GM19372 (cell line): ENCODE measurements around the gene ASXL2.
"Not testable (repeated sequence)": the region's sequence is repeated elsewhere in the genome, so short reads cannot be mapped to it uniquely, and the experiment has no call there.

Experiments
- ATAC-seq: cut with Tn5 transposase; IDR thresholded peaks from one replicate; pipeline ENCODE4 v1.9.1; 2021; ENCODE audit warnings: mild to moderate bottlenecking, low read depth, moderate library complexity; ENCODE audit not compliant: unreplicated experiment

ASXL2 gene

DNA sequence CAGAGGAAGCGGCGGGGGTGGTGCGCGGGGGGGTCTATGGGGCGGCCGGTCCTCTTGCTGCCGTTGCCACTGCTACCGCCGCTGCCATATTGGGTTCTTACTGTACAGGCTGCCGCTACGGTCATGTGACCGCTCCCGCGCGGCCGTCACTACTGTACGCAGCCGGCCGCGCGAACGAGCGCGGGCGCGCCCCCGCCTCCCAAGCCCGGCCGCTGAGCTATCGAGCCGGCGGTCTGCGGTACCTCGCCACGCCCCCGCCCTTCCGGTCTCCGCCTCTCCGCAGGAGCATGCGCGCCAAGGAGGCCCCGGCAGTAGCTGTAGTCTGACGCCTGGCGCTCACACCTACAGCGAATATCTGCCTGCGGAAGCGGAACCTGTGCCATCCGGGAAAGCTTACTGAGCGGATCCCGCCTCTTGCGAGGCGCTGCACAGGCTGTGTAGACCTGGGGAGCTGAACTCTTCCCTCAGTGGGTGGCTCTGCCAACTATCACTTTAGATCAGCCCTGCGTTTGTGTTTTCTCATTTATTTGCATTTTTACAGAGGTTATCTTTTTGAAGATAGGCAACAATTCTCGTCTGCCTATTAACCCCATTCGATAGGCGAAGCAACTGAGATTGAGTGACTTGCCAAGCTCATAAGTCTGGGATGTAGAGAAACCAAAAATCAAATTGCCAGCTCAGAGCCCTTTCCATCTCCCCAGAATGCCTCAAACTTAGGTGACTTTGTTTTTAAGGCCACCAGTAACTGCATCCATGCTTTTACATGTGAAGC lies at the start of gene ASXL2:
ASXL2 (minus strand) TSS at position 127 of the 772 bp plus-strand sequence. CDS start 265 bp downstream, outside the sequence.
- ATAC-seq: peak; percentile 95

DNA sequence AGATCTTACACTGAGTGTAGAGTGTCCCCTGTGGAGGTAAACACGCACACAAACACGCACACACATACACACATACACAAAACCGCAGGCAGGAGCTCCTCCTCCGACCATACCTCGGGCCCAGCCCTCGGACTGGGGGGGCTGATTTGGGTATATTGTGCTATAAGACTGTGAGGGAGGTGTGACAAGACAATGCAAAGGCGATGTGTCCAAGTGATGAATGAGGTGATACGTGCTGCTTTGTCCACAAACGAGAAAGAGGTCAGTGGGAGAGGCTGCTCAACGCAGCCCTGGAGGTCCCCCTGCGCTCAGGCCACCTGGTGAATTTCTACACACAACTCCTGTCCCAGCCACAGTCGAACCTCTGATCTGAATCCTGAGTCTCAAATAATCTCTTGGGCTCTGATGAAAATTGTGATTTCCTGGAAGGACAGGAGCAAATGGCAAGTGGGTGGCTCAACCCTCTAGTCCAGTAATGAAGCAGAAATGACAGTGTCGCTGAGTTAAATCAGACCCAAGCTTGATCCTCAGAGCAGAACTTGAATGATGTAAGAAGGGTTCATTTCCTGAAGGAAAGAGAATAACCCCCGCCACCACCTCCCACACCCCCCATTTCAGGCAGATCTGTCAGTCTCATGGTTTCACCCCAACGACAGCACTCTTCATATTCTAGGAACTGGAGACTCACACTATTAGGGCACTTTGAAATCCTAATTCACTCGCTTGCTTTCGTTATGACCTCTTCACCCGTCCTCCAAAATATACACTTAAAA lies 48.9 kb upstream of the ASXL2 start:
- no peak for ATAC-seq

DNA sequence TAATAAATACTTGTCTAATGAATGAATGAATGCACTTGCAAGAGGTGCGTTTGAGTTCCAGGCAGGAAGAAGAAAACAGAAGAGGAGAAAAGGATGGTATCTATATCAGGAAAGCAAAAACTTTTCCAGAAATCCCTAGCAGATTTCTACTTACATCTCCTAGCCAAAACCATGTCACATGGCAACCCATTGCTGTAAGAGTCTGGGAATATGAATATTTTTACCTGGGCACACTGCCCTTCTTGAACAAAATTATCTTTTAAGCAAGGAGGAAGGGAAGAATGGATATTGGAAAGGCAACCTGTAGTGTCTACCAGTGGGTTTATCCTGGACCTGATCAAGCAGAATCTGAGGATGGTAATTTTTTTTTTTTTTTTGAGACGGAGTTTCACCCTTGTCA lies 44.2 kb upstream of the ASXL2 start:
- no peak for ATAC-seq

DNA sequence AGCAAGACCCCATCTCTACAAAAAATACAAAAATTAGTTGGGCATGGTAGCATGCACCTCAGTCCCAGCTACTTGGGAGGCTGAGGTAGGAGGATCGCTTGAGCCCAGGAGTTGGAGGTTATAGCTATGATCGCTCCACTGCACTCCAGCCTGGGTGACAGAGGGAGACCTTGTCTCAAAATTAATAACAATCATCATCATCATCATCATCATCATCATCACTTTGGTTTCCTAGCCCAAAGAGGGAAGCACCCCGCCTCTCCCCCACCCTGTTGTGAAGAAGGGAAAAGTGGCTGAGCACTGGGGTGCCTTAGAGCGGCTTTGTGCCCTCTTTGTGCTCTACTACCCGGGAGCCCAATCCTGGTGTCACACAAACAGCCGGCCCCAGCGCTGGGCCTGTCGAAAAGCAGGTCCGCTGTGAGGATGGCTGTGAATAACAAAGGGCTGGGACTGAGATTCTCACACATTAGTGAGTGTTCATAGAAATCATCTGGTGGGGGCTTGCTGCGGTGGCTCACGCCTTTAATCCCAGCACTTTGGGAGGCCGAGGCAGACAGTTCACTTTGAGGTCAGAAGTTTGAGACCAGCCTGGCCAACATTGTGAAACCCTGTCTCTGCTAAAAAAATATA lies 42.6 kb upstream of the ASXL2 start:
- ATAC-seq: no peak

DNA sequence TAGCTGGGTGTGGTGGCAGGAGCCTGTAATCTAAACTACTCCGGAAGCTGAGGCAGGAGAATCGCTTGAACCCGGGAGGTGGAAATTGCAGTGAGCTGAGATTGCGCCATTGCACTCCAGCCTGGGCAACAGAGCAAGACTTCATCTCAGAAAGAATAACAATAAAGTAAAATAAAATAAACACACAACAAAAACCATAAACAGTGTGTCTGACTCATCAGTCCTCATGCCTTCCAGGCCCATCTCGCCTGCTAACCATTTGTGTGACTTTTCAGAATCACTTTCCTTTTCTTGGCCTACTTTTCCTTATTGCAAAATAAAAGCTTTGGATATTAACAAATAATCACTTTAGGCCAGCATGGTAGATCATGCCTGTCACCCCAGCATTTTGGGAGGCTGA lies 42.0 kb upstream of the ASXL2 start:
- ATAC-seq: no peak

DNA sequence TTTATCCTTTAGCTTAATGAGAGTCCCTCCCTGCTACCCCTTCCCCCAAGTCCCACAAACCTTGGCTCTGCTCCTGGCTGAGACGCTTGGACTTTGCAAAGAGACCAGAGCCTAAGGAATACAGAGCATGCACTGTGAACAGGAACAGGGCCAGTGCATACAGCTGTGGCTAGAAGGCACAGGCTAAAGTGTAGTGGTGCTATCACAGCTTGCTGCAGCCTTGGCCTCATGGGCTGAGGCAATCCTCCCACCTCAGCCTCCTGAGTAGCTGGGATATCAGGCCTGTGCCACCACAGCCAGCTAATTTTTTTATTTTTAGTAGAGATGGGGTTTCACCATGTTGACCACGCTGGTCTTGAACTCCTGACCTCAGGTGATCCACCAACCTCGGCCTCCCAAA lies 39.5 kb upstream of the ASXL2 start:
- ATAC-seq: no peak

DNA sequence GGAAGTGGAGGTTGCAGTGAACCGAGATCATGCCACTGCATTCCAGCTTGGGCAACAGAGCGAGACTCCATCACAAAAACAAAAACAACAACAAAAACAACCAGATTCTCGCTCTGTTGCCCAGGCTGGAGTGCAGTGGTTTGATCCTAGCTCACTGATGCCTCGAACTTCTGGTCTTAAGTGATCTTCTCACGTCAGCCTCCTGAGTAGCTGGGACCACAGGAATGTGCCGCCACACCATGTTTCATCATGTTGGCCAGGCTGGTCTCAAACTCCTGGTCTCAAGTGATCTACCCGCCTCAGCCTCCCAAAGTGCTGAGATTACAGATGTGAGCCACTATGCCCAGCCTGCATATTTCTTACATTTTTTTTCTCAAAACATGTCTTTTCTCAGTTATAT lies 39.1 kb upstream of the ASXL2 start:
- ATAC-seq: not testable (repeated sequence)

DNA sequence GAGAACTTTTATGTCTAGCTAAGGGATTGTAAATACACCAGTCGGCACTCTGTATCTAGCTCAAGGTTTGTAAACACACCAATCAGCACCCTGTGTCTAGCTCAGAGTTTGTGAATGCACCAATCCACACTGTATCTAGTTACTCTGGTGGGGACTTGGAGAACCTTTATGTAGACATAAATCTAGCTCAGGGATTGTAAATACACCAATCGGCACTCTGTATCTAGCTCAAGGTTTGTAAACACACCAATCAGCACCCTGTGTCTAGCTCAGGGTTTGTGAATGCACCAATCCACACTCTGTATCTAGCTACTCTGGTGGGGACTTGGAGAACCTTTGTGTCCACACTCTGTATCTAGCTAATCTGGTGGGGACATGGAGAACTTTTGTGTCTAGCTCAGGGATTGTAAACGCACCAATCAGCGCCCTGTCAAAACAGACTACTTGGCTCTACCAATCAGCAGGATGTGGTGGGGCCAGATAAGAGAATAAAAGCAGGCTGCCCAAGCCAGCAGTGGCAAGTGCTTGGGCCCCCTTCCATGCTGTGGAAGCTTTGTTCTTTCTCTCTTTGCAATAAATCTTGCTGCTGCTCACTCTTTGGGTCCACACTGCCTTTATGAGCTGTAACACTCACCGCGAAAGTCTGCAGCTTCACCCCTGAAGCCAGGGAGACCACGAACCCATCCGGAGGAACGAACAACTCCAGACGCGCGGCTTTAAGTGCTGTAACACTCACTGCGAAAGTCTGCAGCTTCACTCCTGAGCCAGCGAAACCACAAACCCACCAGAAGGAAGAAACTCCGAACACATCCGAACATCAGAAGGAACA lies 37.9 kb upstream of the ASXL2 start:
- ATAC-seq: not testable (repeated sequence)

DNA sequence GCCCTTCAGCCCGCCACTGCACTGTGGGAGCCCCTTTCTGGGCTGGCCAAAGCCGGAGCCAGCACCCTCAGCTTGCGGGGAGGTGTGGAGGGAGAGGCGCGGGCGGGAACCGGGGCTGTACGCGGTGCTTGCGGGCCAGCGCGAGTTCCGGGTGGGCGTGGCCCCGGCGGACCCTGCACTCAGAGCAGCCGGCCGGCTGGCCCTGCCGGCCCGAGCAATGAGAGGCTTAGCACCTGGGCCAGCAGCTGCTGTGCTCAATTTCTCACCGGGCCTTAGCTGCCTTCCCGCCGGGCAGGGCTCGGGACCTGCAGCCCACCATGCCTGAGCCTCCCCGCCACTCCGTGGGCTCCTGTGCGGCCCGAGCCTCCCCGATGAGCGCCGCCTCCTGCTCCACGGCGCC lies 37.1 kb upstream of the ASXL2 start:
- ATAC-seq: not testable (repeated sequence)

DNA sequence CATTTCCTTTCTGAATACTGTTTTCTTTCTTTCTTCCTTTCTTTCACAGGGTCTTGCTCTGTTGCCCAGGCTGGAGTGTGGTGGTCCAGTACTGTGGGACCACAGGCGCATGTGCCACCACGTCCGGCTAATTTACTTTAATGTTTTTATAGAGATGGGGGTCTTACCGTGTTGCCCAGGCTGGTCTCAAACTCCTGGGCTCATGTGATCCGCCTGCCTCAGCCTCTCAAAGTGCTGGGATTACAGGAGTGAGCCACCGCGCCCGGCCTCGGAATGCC lies 35.3 kb upstream of the ASXL2 start:
- not testable (repeated sequence) for ATAC-seq

DNA sequence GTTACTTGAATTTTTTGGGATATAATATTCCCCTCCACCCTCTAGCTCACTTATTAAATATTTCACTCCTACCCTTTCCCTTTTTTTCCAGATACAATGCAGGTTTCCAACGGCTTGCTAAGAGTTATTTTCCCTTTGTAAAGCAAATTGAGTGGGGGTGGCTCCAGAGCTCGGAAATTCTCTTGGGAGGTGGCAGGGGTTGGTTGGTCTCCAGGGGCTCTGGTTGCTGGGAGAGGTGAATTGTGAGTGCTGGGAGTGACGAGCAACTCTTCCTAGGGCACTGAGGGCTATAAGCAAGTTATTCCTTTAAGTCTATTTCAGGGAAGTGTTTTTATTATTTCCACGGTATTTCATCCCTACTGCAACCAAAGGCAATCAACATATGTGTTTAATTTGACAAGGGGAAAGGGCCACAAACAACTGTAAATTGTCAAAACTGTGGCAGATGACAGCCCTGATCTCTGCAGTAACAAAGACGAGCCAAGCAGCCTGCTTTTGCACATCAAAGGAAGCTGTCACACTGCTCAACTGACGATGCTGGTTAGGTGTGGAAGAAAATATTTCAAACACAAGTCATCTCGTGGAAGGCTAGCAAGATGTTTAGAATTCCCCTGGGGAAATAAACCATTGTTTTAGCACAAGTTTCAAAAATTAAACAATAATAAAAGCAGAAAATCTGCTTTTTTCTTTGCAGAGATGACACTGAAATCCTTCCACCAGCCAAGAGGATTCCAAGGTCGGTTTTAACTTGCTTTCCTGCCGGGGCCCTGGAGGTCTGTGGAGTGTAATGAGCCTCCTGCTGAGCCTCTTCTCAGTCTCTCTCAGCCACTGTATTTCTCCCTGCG lies 34.8 kb upstream of the ASXL2 start:
- no peak for ATAC-seq

DNA sequence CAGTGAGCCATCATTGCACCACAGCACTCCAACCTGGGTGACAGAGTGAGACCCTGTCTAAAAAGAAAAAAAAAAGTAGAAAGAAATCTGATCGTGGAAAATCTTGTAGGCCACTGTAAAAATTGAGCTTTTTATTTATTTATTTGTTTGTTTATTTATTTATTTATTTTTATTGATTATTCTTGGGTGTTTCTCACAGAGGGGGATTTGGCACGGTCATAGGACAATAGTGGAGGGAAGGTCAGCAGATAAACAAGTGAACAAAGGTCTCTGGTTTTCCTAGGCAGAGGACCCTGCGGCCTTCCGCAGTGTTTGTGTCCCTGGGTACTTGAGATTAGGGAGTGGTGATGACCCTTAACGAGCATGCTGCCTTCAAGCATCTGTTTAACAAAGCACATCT lies 31.3 kb upstream of the ASXL2 start:
- not testable (repeated sequence) for ATAC-seq

DNA sequence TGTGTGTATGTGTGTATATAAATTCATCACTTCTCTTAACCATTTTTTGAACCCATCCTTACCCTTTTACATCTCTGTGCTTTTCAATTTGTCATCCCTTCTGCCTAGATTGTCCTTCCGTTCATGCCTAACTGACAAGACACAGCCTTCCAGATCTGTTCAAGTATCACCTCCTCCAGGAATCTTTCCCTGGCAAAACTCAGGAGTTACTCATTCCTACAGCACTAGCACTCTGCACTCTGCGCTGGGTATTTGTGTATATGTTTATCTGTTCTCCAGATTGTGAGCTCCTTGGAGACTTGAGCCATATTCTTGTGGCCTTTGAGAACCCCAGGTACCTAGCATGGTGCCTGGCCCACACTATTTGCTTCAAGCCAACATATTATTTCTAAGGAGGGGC lies 26.8 kb upstream of the ASXL2 start:
- no peak for ATAC-seq

DNA sequence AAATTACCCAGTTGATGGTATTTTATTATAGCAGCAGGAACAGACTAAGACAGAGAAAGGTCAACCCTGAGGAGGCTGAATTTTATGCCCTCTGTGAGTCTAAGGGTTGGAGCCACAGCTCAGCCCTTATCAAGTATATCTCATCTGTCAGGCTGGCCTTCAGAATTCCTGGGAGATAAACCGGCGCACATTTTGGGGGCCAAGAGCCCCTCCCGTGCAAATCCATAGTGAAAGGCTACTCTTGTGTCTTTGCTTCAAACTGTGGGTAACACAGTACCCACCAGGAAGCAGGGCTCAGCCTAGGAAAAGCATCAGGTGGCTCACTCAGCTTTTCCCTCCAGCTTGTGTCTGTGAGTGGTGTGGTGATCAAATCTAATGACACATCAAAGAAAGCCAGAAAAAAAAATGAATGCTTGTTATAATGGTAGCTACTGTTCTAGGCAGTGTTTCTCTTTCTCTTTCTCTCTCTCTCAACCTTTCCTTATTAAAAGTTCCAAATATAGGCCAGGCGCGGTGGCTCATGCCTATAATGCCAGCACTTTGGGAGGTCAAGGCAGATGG lies 25.0 kb upstream of the ASXL2 start:
- ATAC-seq: no peak

DNA sequence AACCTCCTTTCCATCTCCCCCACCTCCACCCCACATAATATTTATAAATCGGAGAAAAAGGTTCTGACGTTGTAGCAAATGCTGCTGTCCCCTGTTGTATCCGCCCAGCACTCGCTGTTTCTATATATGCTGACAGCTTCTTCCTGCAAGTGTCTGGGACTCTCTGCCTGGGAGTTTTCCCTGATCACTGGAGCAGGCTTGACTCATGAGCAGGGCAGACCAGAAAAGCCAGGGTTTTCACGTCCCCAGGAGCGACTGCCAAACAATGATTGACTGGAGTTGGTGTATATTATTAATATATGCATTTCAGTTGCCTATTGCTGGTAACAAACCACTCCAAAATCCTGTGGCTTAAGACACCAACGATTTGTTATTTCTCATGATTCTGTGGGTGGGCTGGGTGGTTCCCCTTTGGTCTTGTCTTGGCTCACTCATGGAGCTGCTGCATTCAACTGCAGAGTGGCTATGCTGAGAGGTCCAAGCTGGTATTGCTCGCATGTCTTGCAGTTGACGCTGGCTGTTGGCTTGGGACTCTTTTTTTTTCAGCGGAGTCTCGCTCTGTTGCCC lies 21.2 kb upstream of the ASXL2 start:
- no peak for ATAC-seq

DNA sequence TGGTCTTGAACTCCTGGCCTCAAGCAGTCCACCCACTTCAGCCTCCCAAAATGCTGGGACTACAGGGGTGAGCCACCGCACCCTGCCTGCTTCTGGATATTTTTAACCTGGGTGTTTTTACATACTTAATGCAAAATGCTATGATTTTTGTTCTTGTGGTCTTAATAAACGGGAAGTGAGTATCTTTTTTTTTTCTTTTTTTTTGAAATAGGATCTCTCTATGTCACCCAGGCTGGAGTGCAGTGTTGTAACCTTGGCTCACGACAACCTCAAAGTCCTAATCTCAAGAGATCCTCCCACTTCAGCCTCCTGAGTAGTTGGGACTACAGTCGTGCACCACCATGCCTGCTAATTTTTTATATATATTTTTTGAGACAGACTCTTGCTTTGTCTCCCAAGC lies 19.2 kb upstream of the ASXL2 start:
- ATAC-seq: no peak

DNA sequence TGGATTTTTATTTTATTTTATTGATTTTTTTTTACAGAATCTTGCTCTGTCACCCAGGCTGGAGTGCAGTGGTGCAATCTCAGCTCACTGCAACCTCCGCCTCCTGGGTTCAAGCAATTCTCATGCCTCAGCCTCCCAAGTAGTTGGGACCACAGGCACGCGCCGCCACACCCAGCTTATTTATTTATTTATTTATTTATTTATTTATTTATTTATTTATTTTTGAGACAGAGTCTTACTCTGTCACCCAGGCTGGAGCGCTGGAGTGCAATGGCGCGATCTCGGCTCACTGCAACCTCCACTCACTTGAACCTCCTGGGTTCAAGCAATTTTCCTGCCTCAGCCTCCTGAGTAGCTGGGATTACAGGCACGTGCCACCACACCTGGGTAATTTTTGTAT lies 18.0 kb upstream of the ASXL2 start:
- ATAC-seq: not testable (repeated sequence)

DNA sequence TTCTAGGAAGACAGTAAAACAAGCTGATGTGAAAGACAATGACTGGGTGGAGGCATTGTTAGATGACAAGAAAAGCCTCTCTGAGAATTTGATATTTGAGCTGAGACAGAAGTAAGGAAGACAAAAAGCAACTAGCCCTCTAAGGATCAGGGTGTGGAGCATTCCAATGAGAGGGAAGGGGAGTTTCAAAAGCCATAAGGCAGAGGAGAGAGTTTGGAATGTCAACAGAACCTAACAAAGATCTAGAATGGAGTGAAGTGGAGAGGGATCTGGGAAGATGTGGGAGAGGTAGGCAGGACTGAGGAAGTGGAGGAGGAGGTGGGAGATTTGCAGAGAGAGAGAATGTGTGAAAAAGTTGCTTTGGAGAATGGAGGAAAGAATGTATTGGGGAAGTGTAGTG lies 17.3 kb upstream of the ASXL2 start:
- no peak for ATAC-seq

DNA sequence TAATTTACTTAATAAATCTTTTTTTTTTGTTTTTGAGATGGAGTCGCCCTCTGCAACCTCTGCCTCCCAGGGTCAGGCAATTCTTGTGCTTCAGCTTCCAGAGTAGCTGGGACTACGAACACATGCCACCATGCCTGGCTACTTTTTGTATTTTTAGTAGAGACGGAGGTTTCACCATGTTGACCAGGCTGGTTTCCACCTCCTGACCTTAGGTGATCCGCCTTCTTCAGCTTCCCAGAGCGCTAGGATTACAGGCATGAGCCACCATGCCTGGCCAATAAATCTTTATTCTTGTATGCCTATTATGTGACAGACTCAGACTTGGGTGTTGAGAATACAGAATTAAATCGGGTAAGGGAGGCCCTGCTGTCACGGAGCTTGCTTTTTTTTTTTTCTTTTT lies 16.7 kb upstream of the ASXL2 start:
- ATAC-seq: no peak
